ENCODE data around the gene SOCS1. TPM values are rescaled to one million over a fixed set of nuclear protein-coding genes. Genes with fewer than 3 reads are reported as not detected.
A peak's percentile ranks its signal among the peaks of the same experiment; 100 is the strongest.

SOCS1 gene
- total and polyA plus RNA-seq, 2 donors (not counting 1 experiment from before 2014, with no cell fraction given) = 29.7 to 107 TPM

DNA sequence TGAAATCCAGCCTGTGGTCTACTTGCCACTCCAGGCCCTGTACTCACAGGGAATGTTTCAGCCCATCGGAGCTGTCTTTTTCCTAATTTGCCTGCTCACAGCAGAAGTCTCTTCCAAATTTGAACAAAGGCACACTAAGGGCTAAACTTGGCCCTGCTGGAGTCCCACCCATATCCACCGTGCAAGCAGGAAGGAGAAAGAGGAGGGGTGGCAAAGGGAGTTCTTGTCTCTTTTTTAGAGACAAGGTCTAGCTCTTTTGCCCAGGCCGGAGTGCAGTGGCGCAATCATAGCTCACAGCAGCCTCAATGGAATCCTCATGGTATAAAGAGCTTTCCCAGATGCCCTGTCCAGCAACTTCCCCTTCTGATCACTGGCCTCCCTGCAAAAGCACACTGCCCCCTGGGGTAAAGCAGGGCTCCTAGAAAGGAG, 27.8 kb upstream of the SOCS1 start:
- Mint-ChIP-seq H3K27me3 (no peaks in the 10 kb centered on the region), H3K9me3 (ENCODE audit: insufficient read depth) (peaks cover 5% of the 10 kb centered on the region), H3K4me3 (no peak overlapping the region), H3K27ac (peak overlapping the region; percentile 6), H3K4me1 (peaks cover 31% of the 10 kb centered on the region)
- ChIA-PET CTCF (interaction anchor here (0.8 to 1.5 kb wide), 6 partner anchors 11 to 112 kb away, joined by 3 to 6 read pairs (median 3); partner anchors contain the start of gene SOCS1), POLR2A (interaction anchor here (0.7 kb wide), 1 partner anchor 302 kb away, joined by 3 read pairs; no protein-coding TSS in a partner anchor)
- Histone ChIP-seq H3K79me2 (ENCODE audit: control insufficient read depth, insufficient read depth, low read length) (no peaks in the 10 kb centered on the region), H3K27ac (ENCODE audit: low read length in 2 of 2) (no peak overlapping the region), H4K20me1 (ENCODE audit: control insufficient read depth, insufficient read depth, low read length, poor library complexity, severe bottlenecking) (no peaks in the 10 kb centered on the region), H3K36me3 (replicated peaks in 1 of 2; ENCODE audit: control extremely low read depth in 1 of 2, control insufficient read depth in 1 of 2, extremely low read depth in 1 of 2, insufficient read depth in 2 of 2, low read length in 1 of 2) (no peaks in the 10 kb centered on the region), H3K4me2 (replicated peaks; ENCODE audit: low read depth, low read length, poor library complexity, severe bottlenecking) (no peak overlapping the region), H3K4me1 (ENCODE audit: control insufficient read depth in 2 of 2, insufficient read depth in 2 of 2, low read length in 2 of 2) (peaks cover 15% of the 10 kb centered on the region in 2 donors), H2AFZ (ENCODE audit: insufficient read depth, low read depth, low read length, poor library complexity, severe bottlenecking) (no peak overlapping the region), H3K27me3 (replicated peaks in 1 of 4; ENCODE audit: control extremely low read depth in 1 of 4, control insufficient read depth in 3 of 4, insufficient read depth in 4 of 4, low read length in 3 of 4) (no peaks in the 10 kb centered on the region), H3K9me3 (ENCODE audit: control extremely low read depth in 1 of 3, control insufficient read depth in 2 of 3, insufficient read depth in 1 of 3, low read length in 2 of 3) (peaks cover 0 to 6% (median 0%) of the 10 kb centered on the region in 3 donors), H3K4me3 (ENCODE audit: control extremely low read depth in 1 of 5, extremely low read depth in 1 of 5, insufficient read depth in 1 of 5, low read depth in 2 of 5, low read length in 4 of 5) (no peak overlapping the region), H3K9ac (ENCODE audit: low read length) (no peak overlapping the region)
- 83% methylated on average over 1 of the region's 4 CpGs for WGBS (ENCODE audit: insufficient coverage)
- DNase-seq = no peak
- TF ChIP-seq, protein P1, sequence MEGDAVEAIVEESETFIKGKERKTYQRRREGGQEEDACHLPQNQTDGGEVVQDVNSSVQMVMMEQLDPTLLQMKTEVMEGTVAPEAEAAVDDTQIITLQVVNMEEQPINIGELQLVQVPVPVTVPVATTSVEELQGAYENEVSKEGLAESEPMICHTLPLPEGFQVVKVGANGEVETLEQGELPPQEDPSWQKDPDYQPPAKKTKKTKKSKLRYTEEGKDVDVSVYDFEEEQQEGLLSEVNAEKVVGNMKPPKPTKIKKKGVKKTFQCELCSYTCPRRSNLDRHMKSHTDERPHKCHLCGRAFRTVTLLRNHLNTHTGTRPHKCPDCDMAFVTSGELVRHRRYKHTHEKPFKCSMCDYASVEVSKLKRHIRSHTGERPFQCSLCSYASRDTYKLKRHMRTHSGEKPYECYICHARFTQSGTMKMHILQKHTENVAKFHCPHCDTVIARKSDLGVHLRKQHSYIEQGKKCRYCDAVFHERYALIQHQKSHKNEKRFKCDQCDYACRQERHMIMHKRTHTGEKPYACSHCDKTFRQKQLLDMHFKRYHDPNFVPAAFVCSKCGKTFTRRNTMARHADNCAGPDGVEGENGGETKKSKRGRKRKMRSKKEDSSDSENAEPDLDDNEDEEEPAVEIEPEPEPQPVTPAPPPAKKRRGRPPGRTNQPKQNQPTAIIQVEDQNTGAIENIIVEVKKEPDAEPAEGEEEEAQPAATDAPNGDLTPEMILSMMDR (IDR thresholded peaks at IDR 0.05) = no peak
- TF ChIP-seq EZH2 (IDR thresholded peaks at IDR 0.05; ENCODE audit: borderline replicate concordance, insufficient read depth, low read depth, low read length, poor library complexity, severe bottlenecking) = no peak
- no peak for ATAC-seq (ENCODE audit: low read depth)
- intact Hi-C loops (cut with micrococcal nuclease) = no loop called here

DNA sequence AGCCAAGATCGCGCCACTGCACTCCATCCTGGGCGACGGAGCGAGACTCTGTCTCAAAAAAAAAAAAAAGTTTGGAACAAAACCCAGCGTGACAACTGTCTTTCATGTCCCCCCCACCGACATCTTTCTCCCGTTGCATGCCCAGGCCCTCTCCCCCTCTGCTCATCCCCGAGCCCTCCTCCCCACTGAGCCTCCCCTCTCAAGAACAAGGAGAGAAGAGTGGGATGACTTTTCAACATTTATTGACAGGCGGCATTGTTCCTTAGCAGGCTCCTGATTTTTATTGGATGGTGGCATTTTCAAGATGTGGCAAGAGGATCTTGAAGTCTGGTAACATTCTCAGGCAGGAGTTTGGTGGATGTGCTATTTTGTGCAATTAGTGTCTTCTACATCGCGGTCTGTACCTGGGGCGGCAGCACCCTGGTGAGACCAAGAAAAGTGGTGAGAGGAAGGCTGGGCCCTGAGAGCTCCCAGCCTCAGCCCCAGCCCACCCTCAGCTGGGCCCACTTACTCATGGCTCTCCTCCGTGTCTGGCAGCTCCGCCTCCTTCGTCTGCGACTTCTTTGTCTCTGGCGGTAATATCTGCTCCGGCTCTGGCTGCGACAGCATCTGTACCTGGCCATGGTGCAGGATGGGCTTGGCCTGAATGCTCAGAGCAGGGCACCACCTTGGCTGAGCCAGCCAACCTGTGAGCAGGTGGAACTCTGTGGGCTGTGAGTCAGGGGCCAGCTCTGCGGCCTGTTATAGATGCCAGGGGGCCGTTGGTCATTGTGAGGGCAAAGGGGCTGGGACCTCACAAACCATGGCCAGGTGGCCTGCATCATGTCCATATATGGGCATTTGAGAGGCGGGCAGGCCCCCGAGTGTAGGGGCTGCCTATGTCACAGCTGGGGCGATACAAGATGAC, 24.9 kb upstream of the SOCS1 start, which contains the start of gene PRM1:
TSS of gene PRM1 (minus strand) at position 715 of the 907 bp plus-strand sequence. CDS start at position 623, 92 bp downstream.
- H3K27me3 Mint-ChIP-seq = no peaks in the 10 kb centered on the region
- ChIA-PET POLR2A (no interaction called here), CTCF (interaction anchor here (1.3 kb wide), 1 partner anchor 30 kb away, joined by 3 read pairs; no protein-coding TSS in a partner anchor)
- H3K4me3 Mint-ChIP-seq = no peak within 1 kb of the TSS
- Histone ChIP-seq H4K20me1 (ENCODE audit: control insufficient read depth, insufficient read depth, low read length, poor library complexity, severe bottlenecking) (no peaks in the 10 kb centered on the region), H3K4me3 (ENCODE audit: control extremely low read depth in 1 of 5, extremely low read depth in 1 of 5, insufficient read depth in 1 of 5, low read depth in 2 of 5, low read length in 4 of 5) (no peak within 1 kb of the TSS), H3K4me2 (replicated peaks; ENCODE audit: low read depth, low read length, poor library complexity, severe bottlenecking) (no peak within 1 kb of the TSS), H3K79me2 (ENCODE audit: control insufficient read depth, insufficient read depth, low read length) (no peaks in the 10 kb centered on the region), H3K27ac (ENCODE audit: low read length in 2 of 2) (no peak within 1 kb of the TSS), H3K4me1 (ENCODE audit: control insufficient read depth in 2 of 2, insufficient read depth in 2 of 2, low read length in 2 of 2) (peaks cover 13 to 15% of the 10 kb centered on the region in 2 donors), H3K9me3 (ENCODE audit: control extremely low read depth in 1 of 3, control insufficient read depth in 2 of 3, insufficient read depth in 1 of 3, low read length in 2 of 3) (peaks cover 0 to 3% (median 0%) of the 10 kb centered on the region in 3 donors), H2AFZ (ENCODE audit: insufficient read depth, low read depth, low read length, poor library complexity, severe bottlenecking) (no peak within 1 kb of the TSS), H3K36me3 (replicated peaks in 1 of 2; ENCODE audit: control extremely low read depth in 1 of 2, control insufficient read depth in 1 of 2, extremely low read depth in 1 of 2, insufficient read depth in 2 of 2, low read length in 1 of 2) (no peaks in the 10 kb centered on the region), H3K9ac (ENCODE audit: low read length) (no peak within 1 kb of the TSS), H3K27me3 (replicated peaks in 1 of 4; ENCODE audit: control extremely low read depth in 1 of 4, control insufficient read depth in 3 of 4, insufficient read depth in 4 of 4, low read length in 3 of 4) (no peaks in the 10 kb centered on the region)
- intact Hi-C loops (cut with micrococcal nuclease) = no loop called here
- peaks cover 20% of the 10 kb centered on the region for H3K4me1 Mint-ChIP-seq
- DNase-seq (no peak), ATAC-seq (ENCODE audit: low read depth) (no peak)
- WGBS (ENCODE audit: insufficient coverage) = 99% methylated on average over 20 of the region's 25 CpGs
- H3K9me3 Mint-ChIP-seq (ENCODE audit: insufficient read depth) = peaks cover 4% of the 10 kb centered on the region
- H3K27ac Mint-ChIP-seq = peak within 1 kb of the TSS; percentile 47
- TF ChIP-seq, protein P1 (IDR thresholded peaks at IDR 0.05) = no peak

All from B cell (primary cell).